CMK (cell line): ENCODE measurements around the gene CD44.

Experiments used
- DNase-seq: peaks from one replicate; pipeline ENCODE4 v3.0.0-alpha.2; 2010; ENCODE audit warnings: low read depth

Gene CD44

DNA sequence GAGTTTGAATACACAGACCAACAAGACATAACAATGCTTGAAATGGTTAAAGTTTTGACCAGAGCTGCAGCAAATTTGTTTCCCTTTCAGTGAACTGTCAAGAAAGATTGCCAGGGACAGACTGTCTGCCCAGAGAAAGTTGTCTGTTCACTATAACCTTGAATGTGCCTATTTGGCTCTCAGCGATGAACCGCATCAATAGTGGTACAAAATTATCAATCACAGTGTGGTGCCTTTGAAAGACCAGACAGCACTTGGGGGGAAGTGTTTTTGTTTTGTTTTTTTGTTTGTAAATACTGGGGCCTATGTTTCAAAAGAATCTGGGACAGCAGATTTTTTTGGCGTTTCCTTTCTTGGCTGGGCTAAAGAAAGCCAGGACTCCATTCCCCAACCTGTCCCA is 123.1 kb downstream of the CD44 start:
- no peak for DNase-seq

DNA sequence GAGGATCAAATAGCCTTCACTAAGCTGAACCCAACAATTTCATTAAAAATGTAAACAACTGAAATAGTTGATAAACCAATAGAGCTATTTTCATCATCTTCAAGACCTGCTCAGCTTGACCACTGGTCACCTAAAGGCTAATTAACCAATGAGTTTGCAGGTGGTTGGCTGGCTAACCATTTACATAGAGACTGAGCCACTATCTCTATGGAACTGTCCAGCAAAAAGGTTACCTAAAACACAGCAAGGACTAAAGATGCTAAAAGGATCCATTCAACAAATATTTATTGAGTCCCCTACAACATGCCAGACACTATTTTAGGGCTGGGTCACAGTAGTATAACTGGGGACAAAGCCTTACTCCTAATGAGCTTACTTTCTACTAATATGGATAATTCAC is 123.8 kb downstream of the CD44 start:
- no peak for DNase-seq

DNA sequence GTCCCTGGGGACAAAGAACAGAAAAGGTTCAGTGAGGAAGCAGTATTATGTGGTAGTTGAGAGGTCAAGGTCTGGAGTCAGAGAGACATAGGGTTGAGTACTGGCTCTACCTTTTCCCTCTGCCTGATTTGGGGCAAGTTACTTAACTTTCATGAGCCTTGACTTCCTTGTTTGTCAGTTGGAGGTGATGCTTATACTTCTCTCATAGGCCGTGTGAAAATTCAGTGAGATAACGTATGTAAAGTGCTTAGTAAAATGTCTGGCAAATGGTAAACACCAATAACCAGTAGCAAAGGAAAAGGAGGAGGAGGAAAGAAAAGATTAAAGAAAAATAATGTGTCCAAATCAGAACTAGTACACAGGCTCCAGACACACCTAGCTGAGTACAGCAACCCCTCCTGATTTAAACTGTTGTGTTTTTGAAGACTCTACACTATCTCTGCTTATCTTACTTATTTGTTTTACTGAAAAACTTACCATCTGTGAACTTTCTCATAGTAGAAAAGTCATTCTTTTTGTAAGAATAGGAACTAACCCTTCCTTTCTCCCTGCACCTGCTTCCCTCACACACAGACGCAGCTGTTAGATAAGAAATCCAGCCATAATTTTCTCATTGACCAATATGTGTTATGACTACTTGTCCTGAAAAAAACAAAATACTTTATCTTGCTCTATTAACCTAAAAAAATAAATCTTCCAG is 126.9 kb downstream of the CD44 start:
- peak; percentile 17 for DNase-seq

DNA sequence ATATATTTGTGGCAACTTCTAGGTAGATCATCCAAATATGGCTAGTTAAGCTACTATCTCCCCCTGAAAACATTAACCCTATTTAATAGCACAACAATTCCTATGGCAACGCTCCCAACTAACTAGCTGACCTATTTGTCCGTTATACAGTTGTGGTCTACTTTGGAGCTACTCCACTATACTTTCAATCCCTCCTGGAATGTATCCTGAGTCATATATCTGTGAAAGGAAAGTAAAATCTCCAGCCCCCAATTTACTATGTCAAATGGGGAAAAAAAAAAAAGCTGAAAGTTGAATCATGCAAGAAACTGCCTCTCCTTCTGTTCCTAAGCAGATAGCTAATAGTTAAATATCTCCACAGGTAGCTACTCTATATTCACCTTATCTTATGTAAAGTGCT is 128.5 kb downstream of the CD44 start:
- no peak for DNase-seq

DNA sequence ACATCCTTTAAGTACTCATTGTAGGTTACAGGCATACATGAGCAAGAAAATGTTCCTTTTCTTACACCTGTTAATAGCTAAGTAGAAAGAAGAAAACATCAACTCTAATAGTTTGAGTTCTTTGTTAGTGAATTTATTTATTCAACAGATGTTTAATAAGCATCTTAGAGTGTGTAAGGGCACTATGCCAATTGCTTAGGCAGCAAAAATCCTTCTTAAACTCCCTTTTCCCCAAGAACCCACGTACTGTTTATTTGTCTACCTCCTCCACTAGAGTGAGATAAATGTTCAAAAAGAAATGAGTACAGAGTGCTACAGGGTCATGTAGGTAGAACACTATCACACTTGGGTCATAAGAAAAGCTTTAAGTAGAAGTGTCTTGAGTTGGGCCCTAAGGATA is 131.4 kb downstream of the CD44 start:
- no peak for DNase-seq

DNA sequence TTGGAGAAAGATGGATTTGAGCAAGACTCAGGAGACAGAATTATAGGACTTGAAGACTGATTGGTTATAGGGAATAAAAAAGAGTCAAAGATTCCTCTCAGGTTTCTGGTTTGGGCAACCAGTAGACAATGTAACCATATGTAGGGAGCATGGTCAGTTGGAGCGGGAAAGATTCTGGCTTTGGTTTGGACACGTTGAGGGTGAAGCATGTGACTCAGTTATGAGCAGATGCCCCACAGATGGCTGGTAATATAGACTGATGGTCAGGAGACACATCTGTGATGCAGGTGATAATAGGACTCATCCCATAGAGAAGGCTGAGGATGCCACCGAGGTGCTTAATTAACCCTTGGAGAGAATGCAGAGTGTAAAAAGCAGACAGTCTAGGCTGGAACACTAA is 132.1 kb downstream of the CD44 start:
- DNase-seq: no peak

DNA sequence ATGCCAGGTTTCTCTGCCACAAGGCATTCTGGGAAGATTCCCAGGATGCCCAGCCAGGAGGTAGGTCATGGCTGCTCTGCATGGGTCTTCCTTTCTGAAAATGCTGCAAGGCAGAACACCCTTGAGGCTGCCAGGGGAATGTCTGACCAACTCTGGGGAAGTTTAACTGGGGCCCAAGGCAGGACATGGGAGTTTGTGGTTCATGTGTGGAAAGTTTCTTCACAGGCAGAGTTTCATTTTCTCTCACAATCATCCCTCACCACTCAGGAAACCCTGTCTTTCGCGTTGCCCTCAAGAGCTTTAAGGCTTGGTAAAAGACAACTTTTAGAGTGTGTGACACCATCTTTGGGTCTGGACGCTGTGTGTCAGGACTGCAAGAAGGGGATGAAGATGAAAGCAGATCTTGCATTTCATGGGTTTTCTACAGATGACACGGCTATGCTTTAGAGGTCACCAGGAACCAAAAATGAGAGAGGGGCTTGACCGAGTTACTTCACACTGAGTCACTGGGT is 133.5 kb downstream of the CD44 start:
- no peak for DNase-seq

DNA sequence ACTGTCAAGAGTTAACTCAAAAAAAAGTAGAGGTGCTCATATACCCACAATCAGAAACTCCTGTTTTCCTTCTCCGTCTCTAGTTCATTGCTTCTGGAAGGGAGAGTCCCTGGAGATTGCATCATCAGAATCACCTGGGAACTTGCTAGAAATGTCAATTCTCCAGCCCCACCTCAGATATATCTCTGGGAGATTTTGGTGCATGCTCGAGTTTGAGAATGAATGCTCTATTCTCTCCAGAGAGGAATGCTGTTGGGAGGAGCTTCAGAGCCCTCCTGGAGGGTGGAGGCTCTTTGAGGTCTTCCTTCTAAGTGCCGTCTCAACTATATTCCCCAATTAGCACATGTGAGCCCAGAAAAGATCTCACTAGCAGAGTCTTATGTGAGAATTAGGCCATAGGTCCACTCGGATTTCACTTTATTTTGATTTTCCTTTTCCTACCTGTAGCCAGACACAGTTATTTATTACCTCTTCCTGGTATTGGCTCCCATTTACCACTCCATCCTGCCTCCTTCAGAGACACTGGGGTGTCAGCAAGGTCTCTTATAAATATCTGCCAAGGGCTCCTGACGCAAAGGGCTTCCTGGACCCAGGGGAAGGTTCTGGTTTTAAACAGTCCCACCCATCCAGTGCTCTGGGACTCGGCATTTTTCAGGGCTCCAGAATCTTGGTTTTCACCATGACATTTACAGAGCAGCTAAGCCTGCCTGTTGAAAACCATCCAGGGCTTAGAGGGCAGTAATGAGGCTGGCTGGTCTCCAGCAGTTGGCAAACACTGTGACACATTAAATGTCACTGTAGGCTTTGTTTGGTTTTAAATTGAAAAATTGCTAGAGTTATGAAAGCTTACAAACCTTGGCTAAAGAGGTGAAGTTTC is 136.2 kb downstream of the CD44 start:
- no peak for DNase-seq

DNA sequence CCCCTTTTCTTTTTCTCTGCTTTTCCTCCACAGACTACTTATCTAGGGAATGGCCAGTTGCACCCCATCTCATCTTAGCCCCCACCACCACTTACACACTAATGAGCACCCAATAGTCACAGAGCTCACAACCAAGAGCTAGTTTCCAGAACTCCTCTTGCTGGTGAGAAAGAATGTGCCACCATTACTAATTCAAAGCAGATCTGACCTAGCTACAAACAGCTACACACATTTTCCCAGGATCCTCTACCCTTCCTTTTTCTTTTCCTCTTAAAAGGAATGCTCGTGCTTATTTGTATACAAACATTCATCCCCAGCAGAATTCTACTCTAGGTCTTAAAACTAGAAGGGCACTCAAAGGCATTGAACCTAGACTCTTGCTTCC is 136.8 kb downstream of the CD44 start:
- DNase-seq: no peak

DNA sequence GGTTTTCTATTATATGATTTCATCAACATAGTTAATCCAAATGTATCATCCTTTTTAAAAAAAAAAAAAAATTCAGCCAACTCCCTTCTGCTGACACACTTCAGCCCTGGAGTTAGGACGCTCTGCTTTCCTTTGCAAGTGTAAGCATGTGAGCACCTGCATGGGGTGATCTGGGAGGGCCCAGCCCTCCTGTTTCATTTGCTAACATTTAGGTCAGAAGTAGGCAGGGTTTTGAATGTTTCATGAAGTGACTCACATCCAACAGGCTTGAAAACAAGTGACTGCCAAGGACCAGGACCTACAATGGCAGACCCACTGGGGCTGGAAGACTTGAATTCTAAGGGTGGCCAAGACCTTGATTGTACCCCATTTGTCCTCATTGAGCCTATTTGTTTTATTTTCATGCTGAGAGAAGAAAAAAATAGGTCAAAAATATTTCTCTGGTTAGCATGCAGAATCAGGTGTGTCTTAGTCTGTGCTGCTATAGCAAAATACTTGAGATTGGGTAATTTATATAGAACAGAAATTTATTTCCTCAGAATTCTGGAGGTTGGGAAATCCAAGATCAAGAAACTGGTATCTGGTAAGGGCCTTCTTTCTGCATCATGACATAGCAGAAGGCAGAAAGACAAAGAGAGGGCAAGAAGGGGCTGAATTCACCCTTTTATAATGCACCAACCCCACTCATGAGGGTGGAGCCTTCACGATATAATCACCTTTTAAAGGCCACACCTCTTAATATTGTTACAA is 137.6 kb downstream of the CD44 start:
- no peak for DNase-seq

DNA sequence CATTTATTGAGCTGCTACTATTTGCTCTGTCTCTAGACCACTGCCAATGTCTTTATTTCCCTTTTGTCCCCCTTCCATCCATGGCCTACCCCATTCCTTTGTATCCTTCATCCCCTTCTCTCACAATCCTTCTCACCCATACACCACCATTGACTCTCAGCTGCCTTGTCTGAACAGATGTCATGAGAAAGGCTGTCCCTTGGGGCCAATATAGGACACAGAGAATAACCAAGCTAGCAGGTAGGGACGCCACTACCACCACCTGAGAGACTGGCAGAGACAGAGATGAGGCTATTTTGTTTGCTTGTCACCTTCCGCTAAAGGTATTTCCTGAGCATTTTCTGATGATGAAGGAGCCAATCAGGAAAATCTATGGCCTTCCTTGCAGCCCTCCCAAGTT is 138.9 kb downstream of the CD44 start:
- no peak for DNase-seq

DNA sequence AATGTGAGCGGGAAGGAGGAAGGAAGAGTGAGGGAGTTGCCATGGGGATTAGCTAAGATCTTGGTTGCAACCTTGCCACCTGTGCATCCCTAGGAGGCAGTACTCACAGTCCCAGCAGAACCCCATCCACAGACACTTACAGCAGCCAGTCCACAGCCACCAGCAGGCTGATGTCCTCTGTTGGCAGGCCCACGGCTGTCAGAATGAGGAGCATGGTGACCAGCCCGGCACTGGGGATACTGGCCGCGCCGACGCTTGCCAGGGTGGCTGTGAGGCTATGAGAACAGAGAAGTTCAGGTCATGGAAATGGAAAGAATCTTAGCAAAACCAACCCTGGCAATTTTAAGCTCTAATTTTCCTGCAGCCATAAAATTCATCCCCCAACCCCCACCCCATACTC is 141.8 kb downstream of the CD44 start:
- DNase-seq: no peak

DNA sequence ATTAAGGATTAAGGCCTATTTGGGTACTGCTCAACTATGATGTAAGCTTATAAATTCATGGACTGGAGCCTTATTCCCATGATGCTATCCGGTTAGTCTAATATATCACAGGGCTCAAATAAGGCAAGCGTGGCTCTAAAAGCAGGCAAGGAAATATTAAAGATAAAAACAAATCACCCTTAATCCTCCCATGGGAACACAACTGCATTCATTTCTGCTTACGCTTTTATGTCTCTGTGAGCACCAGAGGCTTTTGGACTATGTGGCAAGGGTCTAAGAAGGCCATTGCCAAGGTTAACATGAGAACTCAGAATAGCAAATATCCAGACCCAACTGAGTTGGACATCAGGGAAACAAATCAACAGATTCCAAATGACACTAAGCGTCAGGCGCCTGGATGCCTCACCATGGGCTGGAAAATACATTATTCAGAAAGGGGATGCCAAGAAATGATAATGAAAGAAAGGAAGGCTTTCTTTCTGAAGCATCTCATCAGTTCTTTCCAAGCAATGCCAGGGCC is 142.3 kb downstream of the CD44 start:
- DNase-seq: no peak
